Neuronal stem cell (in vitro differentiated cells): Measurements from ENCODE around the gene SYNE1.

ENCODE experiments used
- DNase-seq: peaks from one replicate; pipeline ENCODE4 v3.0.0-alpha.2; 2013; ENCODE audit warnings: low spot score
- H2AFZ ChIP-seq: one replicate; pipeline ENCODE4 v1.6.1; 2013; ENCODE audit warnings: mild to moderate bottlenecking, low read length, inconsistent platforms
- H2AK5ac ChIP-seq: 2 replicates; pipeline ENCODE4 v1.6.1; 2013; ENCODE audit warnings: low read depth, mild to moderate bottlenecking, inconsistent platforms, low read length, moderate library complexity, mixed read lengths
- H2BK120ac ChIP-seq: 2 replicates; pipeline ENCODE4 v1.6.1; 2013; ENCODE audit warnings: low read depth, mild to moderate bottlenecking, inconsistent platforms, low read length, moderate library complexity, mixed read lengths
- H2BK12ac ChIP-seq: one replicate; pipeline ENCODE4 v1.6.1; 2013; ENCODE audit warnings: low read length, inconsistent platforms
- H2BK15ac ChIP-seq: 2 replicates; pipeline ENCODE4 v1.6.1; 2013; ENCODE audit warnings: mild to moderate bottlenecking, low read length, inconsistent platforms, mixed read lengths
- H2BK5ac ChIP-seq: one replicate; pipeline ENCODE4 v1.6.1; 2013; ENCODE audit warnings: inconsistent platforms, mild to moderate bottlenecking, low read length, moderate library complexity
- H3K14ac ChIP-seq: one replicate; pipeline ENCODE4 v1.6.1; 2013; ENCODE audit warnings: low read length, inconsistent platforms
- H3K18ac ChIP-seq: 2 replicates; pipeline ENCODE4 v1.6.1; 2013; ENCODE audit warnings: low read length, inconsistent platforms
- H3K23ac ChIP-seq: 2 replicates; pipeline ENCODE4 v1.6.1; 2013; ENCODE audit warnings: low read depth, mild to moderate bottlenecking, mixed read lengths, low read length, inconsistent platforms; ENCODE audit not compliant: poor library complexity
- H3K27ac ChIP-seq: replicated peaks from 3 replicates; pipeline ENCODE4 v1.5.1; 2013; ENCODE audit warnings: low read length, inconsistent platforms
- H3K27me3 ChIP-seq, 3 experiments: 2 replicates each; pipeline ENCODE4 v1.6.1; 2013; ENCODE audit warnings: low read length in 3 of 3, mild to moderate bottlenecking in 2 of 3, inconsistent platforms in 1 of 3, low read depth in 1 of 3, mixed read lengths in 1 of 3, moderate library complexity in 1 of 3; ENCODE audit not compliant: control insufficient read depth in 3 of 3, insufficient read depth in 3 of 3
- H3K36me3 ChIP-seq, 2 donors: replicated peaks in 1 of 2; 2 replicates each; pipeline ENCODE4 v1.6.1; 2013; ENCODE audit warnings: low read length in 2 of 2; ENCODE audit not compliant: control insufficient read depth in 2 of 2, insufficient read depth in 2 of 2
- H3K4ac ChIP-seq: 2 replicates; pipeline ENCODE4 v1.6.1; 2013; ENCODE audit warnings: inconsistent platforms, mild to moderate bottlenecking, low read length, moderate library complexity
- H3K4me1 ChIP-seq, 2 donors: 1 replicate in 1 of 2; 2 replicates in 1 of 2; pipeline ENCODE4 v1.6.1; 2013; ENCODE audit warnings: low read length in 2 of 2, low read depth in 1 of 2; ENCODE audit not compliant: control insufficient read depth in 2 of 2, insufficient read depth in 1 of 2
- H3K4me2 ChIP-seq: one replicate; pipeline ENCODE4 v1.6.1; 2013; ENCODE audit warnings: mild to moderate bottlenecking, low read length, inconsistent platforms; ENCODE audit not compliant: insufficient read depth, poor library complexity, severe bottlenecking
- H3K4me3 ChIP-seq, 2 donors: 2 replicates each; pipeline ENCODE4 v1.5.1; 2013; ENCODE audit warnings: low read length in 2 of 2, mild to moderate bottlenecking in 2 of 2, inconsistent platforms in 1 of 2, moderate library complexity in 1 of 2
- H3K79me1 ChIP-seq: one replicate; pipeline ENCODE4 v1.6.1; 2013; ENCODE audit warnings: low read depth, mild to moderate bottlenecking, inconsistent platforms, low read length, moderate library complexity
- H3K9ac ChIP-seq: one replicate; pipeline ENCODE4 v1.6.1; 2013; ENCODE audit warnings: mild to moderate bottlenecking, low read depth, low read length, inconsistent platforms; ENCODE audit not compliant: poor library complexity
- H3K9me3 ChIP-seq, 2 donors: replicated peaks in 1 of 2; 2 replicates each; pipeline versions ENCODE3 to v1.6.1; 2013; ENCODE audit warnings: low read length in 2 of 2, mild to moderate bottlenecking in 2 of 2, inconsistent platforms in 1 of 2, low read depth in 1 of 2, mixed read lengths in 1 of 2, moderate library complexity in 1 of 2; ENCODE audit not compliant: control insufficient read depth in 2 of 2, insufficient read depth in 1 of 2
- H4K8ac ChIP-seq: one replicate; pipeline ENCODE4 v1.6.1; 2013; ENCODE audit warnings: low read depth, mild to moderate bottlenecking, inconsistent platforms, low read length, moderate library complexity
- H4K91ac ChIP-seq: one replicate; pipeline ENCODE4 v1.6.1; 2013; ENCODE audit warnings: low read length, low read depth, mild to moderate bottlenecking, inconsistent platforms; ENCODE audit not compliant: poor library complexity
- WGBS, 2 donors: extraction: QIAGEN DNeasy Blood & Tissue Kit; methylation state at CpG; one replicate each; pipeline ENCODE4 v1.1.7; 2013; ENCODE audit warnings: missing lambda C conversion rate in 2 of 2, mixed read lengths in 1 of 2; ENCODE audit not compliant: insufficient read length in 2 of 2, insufficient replicate concordance in 1 of 2; ENCODE audit errors: extremely low coverage in 2 of 2; 5-methylcytosine and 5-hydroxymethylcytosine counted together

Gene SYNE1

DNA sequence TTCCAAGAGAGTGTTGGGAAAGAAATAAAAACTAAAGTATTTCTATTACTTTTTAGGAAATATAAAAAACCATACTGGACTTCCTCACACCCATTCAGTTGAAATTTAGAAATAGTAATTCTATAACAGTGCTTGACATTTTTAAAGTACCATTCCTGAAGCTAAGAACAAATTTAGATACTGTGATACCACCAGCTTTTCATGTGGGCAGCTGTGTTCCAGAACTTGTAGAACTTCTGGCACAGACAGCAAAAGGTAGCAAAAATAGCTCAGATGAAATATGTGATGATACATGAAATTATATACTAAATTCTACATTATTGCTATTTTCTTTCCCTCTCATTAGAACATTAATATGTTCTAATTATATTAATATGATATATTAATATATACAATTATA lies 346.5 kb downstream of the SYNE1 start:
- Histone ChIP-seq H3K36me3 (peaks cover 0 to 4% of the 10 kb centered on the region in 2 donors), H3K9me3 (no peaks in the 10 kb centered on the region), H3K4ac (no peak overlapping the region), H3K4me3 (no peak overlapping the region), H3K27ac (no peak overlapping the region), H3K14ac (no peak overlapping the region), H4K91ac (no peak overlapping the region), H2BK12ac (no peak overlapping the region), H3K9ac (no peak overlapping the region), H3K4me2 (no peak overlapping the region), H2BK15ac (no peak overlapping the region), H2BK5ac (no peak overlapping the region), H2AK5ac (no peak overlapping the region), H3K4me1 (no peaks in the 10 kb centered on the region), H4K8ac (no peak overlapping the region), H3K23ac (no peak overlapping the region), H3K79me1 (no peaks in the 10 kb centered on the region), H3K27me3 (no peaks in the 10 kb centered on the region), H3K18ac (no peak overlapping the region), H2AFZ (no peak overlapping the region), H2BK120ac (no peak overlapping the region)
- no peak for DNase-seq

- Histone ChIP-seq H3K79me1 (no peaks in the 10 kb centered on the region), H2BK15ac (no peak overlapping the region), H3K4ac (no peak overlapping the region), H4K91ac (no peak overlapping the region), H2BK120ac (no peak overlapping the region), H4K8ac (no peak overlapping the region), H3K9me3 (no peaks in the 10 kb centered on the region), H3K14ac (no peak overlapping the region), H3K18ac (no peak overlapping the region), H3K4me3 (no peak overlapping the region), H2AK5ac (no peak overlapping the region), H3K4me2 (no peak overlapping the region), H3K27ac (no peak overlapping the region), H2BK5ac (no peak overlapping the region), H3K23ac (no peak overlapping the region), H3K4me1 (peaks cover 0 to 2% of the 10 kb centered on the region in 2 donors), H2AFZ (no peak overlapping the region), H3K9ac (no peak overlapping the region), H3K36me3 (peaks cover 1 to 4% of the 10 kb centered on the region in 2 donors), H3K27me3 (no peaks in the 10 kb centered on the region), H2BK12ac (no peak overlapping the region)
- no CpG with 5 or more reads among the region's 9 CpGs for WGBS, 2 donors
- no peak for DNase-seq
Observed at GRCh38 chr6:152277826-152278329, 359.3 kb downstream of the SYNE1 start.

GRCh38 chr6:152273638-152274037 lies 363.5 kb downstream of the SYNE1 start:
- H2BK15ac ChIP-seq: no peak overlapping the region
- H3K23ac ChIP-seq: no peak overlapping the region
- H3K18ac ChIP-seq: no peak overlapping the region
- H2AFZ ChIP-seq: no peak overlapping the region
- H4K8ac ChIP-seq: no peak overlapping the region
- no CpG with 5 or more reads among the region's 4 CpGs for WGBS, 2 donors
- H3K79me1 ChIP-seq: no peaks in the 10 kb centered on the region
- no peak overlapping the region for H2BK12ac ChIP-seq
- no peak overlapping the region for H4K91ac ChIP-seq
- peaks cover 0 to 2% of the 10 kb centered on the region in 2 donors for H3K4me1 ChIP-seq
- H3K4ac ChIP-seq: no peak overlapping the region
- H2AK5ac ChIP-seq: no peak overlapping the region
- H3K4me3 ChIP-seq: no peak overlapping the region
- H3K9ac ChIP-seq: no peak overlapping the region
- no peaks in the 10 kb centered on the region for H3K27me3 ChIP-seq
- H3K27ac ChIP-seq: no peak overlapping the region
- H3K4me2 ChIP-seq: no peak overlapping the region
- no peak overlapping the region for H2BK120ac ChIP-seq
- no peaks in the 10 kb centered on the region for H3K9me3 ChIP-seq
- no peak overlapping the region for H2BK5ac ChIP-seq
- no peak overlapping the region for H3K14ac ChIP-seq
- peak; percentile 5 for DNase-seq
- H3K36me3 ChIP-seq: peaks cover 0 to 1% of the 10 kb centered on the region in 2 donors

- no peak overlapping the region for H3K9ac ChIP-seq
- WGBS, 2 donors: no CpG with 5 or more reads among the region's 3 CpGs
- no peak overlapping the region for H3K4me2 ChIP-seq
- no peak overlapping the region for H3K14ac ChIP-seq
- peaks cover 0 to 1% of the 10 kb centered on the region in 2 donors for H3K36me3 ChIP-seq
- no peaks in the 10 kb centered on the region for H3K9me3 ChIP-seq
- no peak overlapping the region for H2BK120ac ChIP-seq
- no peak overlapping the region for H2BK12ac ChIP-seq
- H3K27ac ChIP-seq: no peak overlapping the region
- no peak overlapping the region for H2AK5ac ChIP-seq
- no peaks in the 10 kb centered on the region for H3K79me1 ChIP-seq
- H2AFZ ChIP-seq: no peak overlapping the region
- H3K23ac ChIP-seq: no peak overlapping the region
- peaks cover 0 to 2% of the 10 kb centered on the region in 2 donors for H3K4me1 ChIP-seq
- no peak for DNase-seq
- H2BK15ac ChIP-seq: no peak overlapping the region
- no peak overlapping the region for H3K18ac ChIP-seq
- H4K91ac ChIP-seq: no peak overlapping the region
- H3K4ac ChIP-seq: no peak overlapping the region
- H4K8ac ChIP-seq: no peak overlapping the region
- H3K4me3 ChIP-seq: no peak overlapping the region
- H2BK5ac ChIP-seq: no peak overlapping the region
- no peaks in the 10 kb centered on the region for H3K27me3 ChIP-seq
Observed at GRCh38 chr6:152273002-152273401, 364.2 kb downstream of the SYNE1 start.
